H1 (cell line): ENCODE data around the gene ZNF433. TPM values are rescaled to one million over a fixed set of nuclear protein-coding genes. Genes with fewer than 3 reads are reported as not detected.

Experiments used
- CTCF ChIA-PET: fragments of 300-600 bp; sonication (Branson Sonifier 250); formaldehyde crosslinking; loops from one replicate; lab custom pipeline; 2021; ENCODE audit not compliant: partially characterized antibody; lab: Charles Lee
- POLR2A ChIA-PET: fragments of 300-600 bp; sonication (Branson Sonifier 250); formaldehyde crosslinking; loops from one replicate; lab custom pipeline; 2021; ENCODE audit warnings: inconsistent platforms; ENCODE audit not compliant: partially characterized antibody; lab: Charles Lee
- DNase-seq, 2 experiments: peaks; one replicate each; pipeline versions ENCODE4 v3.0.0 to v3.0.0-alpha.2; 2010 to 2022; ENCODE audit warnings: low spot score in 2 of 2, low read depth in 1 of 2, mixed read lengths in 1 of 2
- FAIRE-seq: peaks from 2 replicates; lab custom pipeline; 2011; peaks lifted over from hg19 to GRCh38; lab: Jason Lieb, UNC
- H2AFZ ChIP-seq: 2 replicates; pipeline ENCODE4 v1.8.1; 2012; ENCODE audit warnings: low read length, inconsistent platforms
- H2AK5ac ChIP-seq: 2 replicates; pipeline ENCODE4 v1.6.1; 2013; ENCODE audit warnings: low read depth, low read length
- H2BK120ac ChIP-seq: replicated peaks from 2 replicates; pipeline ENCODE3; 2013; ENCODE audit warnings: low read depth, low read length, inconsistent platforms
- H2BK12ac ChIP-seq: 2 replicates; pipeline ENCODE4 v1.6.1; 2013; ENCODE audit warnings: low read depth, low read length
- H2BK15ac ChIP-seq: 2 replicates; pipeline ENCODE4 v1.6.1; 2013; ENCODE audit warnings: low read length
- H2BK20ac ChIP-seq: 2 replicates; pipeline ENCODE4 v1.6.1; 2013; ENCODE audit warnings: low read length
- H2BK5ac ChIP-seq: 2 replicates; pipeline ENCODE4 v1.6.1; 2013; ENCODE audit warnings: low read depth, low read length
- H3K14ac ChIP-seq: 2 replicates; pipeline ENCODE4 v1.6.1; 2013; ENCODE audit warnings: inconsistent platforms; ENCODE audit not compliant: insufficient read length
- H3K18ac ChIP-seq: 2 replicates; pipeline ENCODE4 v1.6.1; 2013; ENCODE audit warnings: low read length; ENCODE audit errors: extremely low read depth
- H3K23ac ChIP-seq: 2 replicates; pipeline ENCODE4 v1.6.1; 2013; ENCODE audit warnings: inconsistent platforms; ENCODE audit not compliant: insufficient read length
- H3K23me2 ChIP-seq: 2 replicates; pipeline ENCODE4 v1.6.1; 2013; ENCODE audit warnings: low read depth, low read length
- H3K27ac ChIP-seq: 2 replicates; pipeline ENCODE4 v1.6.1; 2011; ENCODE audit warnings: low read depth, low read length, inconsistent platforms
- H3K27me3 ChIP-seq, 4 experiments: replicated peaks in 1 of 4; 1 replicate in 1 of 4; 2 replicates in 3 of 4; pipeline versions ENCODE4 v1.6.1 to v1.8.1; 2011 to 2013; ENCODE audit warnings: low read length in 3 of 4, mild to moderate bottlenecking in 3 of 4, inconsistent platforms in 2 of 4, mixed read lengths in 2 of 4, moderate library complexity in 1 of 4; ENCODE audit not compliant: control insufficient read depth in 3 of 4, insufficient read depth in 3 of 4; ENCODE audit errors: extremely low read depth in 1 of 4
- H3K36me3 ChIP-seq, 4 experiments: 2 replicates each; pipeline versions ENCODE4 v1.6.1 to v1.8.1; 2011 to 2013; ENCODE audit warnings: mild to moderate bottlenecking in 4 of 4, low read length in 3 of 4, moderate library complexity in 2 of 4, control low read depth in 1 of 4, inconsistent platforms in 1 of 4; ENCODE audit not compliant: insufficient read depth in 4 of 4, control insufficient read depth in 2 of 4
- H3K4ac ChIP-seq: replicated peaks from 2 replicates; pipeline ENCODE3; 2013; ENCODE audit warnings: low read length, low read depth, mixed read lengths, inconsistent platforms; ENCODE audit not compliant: insufficient read length
- H3K4me1 ChIP-seq, 4 experiments: replicated peaks in 1 of 4; 1 replicate in 1 of 4; 2 replicates in 3 of 4; pipeline versions ENCODE4 v1.6.1 to v1.8.1; 2011 to 2013; ENCODE audit warnings: low read length in 3 of 4, inconsistent platforms in 2 of 4, mixed read lengths in 1 of 4; ENCODE audit not compliant: insufficient read depth in 4 of 4, control insufficient read depth in 3 of 4
- H3K4me2 ChIP-seq, 2 experiments: 2 replicates each; pipeline versions ENCODE4 v1.6.1 to v1.8.1; 2011 to 2013; ENCODE audit warnings: low read depth in 2 of 2, low read length in 2 of 2, control low read depth in 1 of 2, inconsistent platforms in 1 of 2, mild to moderate bottlenecking in 1 of 2; ENCODE audit not compliant: insufficient read depth in 1 of 2
- H3K4me3 ChIP-seq, 4 experiments: fragments of 200-600, 300-600 bp in 1 of 4; sonication (generic), shearing (Covaris generic), sonication (Bioruptor Twin) in 1 of 4; 2 replicates each; pipeline versions ENCODE4 v1.5.1 to v1.8.1; 2011 to 2016; ENCODE audit warnings: low read length in 4 of 4, low read depth in 3 of 4, control low read depth in 2 of 4, inconsistent platforms in 2 of 4, mild to moderate bottlenecking in 2 of 4, mixed read lengths in 1 of 4, moderate library complexity in 1 of 4; ENCODE audit not compliant: insufficient read depth in 2 of 4; ENCODE audit errors: extremely low read depth in 1 of 4
- H3K56ac ChIP-seq: replicated peaks from 2 replicates; pipeline ENCODE3; 2013; ENCODE audit warnings: low read depth, mild to moderate bottlenecking, mixed read lengths, low read length, inconsistent platforms; ENCODE audit not compliant: insufficient read length
- H3K79me1 ChIP-seq: 2 replicates; pipeline ENCODE4 v1.6.1; 2013; ENCODE audit warnings: low read depth, low read length, control low read depth
- H3K79me2 ChIP-seq, 2 experiments: 2 replicates each; pipeline versions ENCODE4 v1.6.1 to v1.8.1; 2012 to 2013; ENCODE audit warnings: low read length in 2 of 2, mild to moderate bottlenecking in 2 of 2, inconsistent platforms in 1 of 2; ENCODE audit not compliant: insufficient read depth in 2 of 2, control insufficient read depth in 1 of 2
- H3K9ac ChIP-seq, 4 experiments: replicated peaks in 1 of 4; 1 replicate in 1 of 4; 2 replicates in 3 of 4; pipeline versions ENCODE4 v1.6.1 to v1.8.1; 2011 to 2013; ENCODE audit warnings: low read depth in 3 of 4, low read length in 3 of 4, control low read depth in 2 of 4, mild to moderate bottlenecking in 2 of 4, moderate library complexity in 2 of 4, inconsistent platforms in 1 of 4; ENCODE audit errors: extremely low read depth in 1 of 4
- H3K9me3 ChIP-seq, 2 experiments: 2 replicates each; pipeline versions ENCODE4 v1.6.1 to v1.8.1; 2012 to 2013; ENCODE audit warnings: mild to moderate bottlenecking in 2 of 2, moderate library complexity in 2 of 2, control low read depth in 1 of 2, inconsistent platforms in 1 of 2, low read depth in 1 of 2, low read length in 1 of 2, mixed read lengths in 1 of 2; ENCODE audit not compliant: insufficient read depth in 2 of 2
- H4K20me1 ChIP-seq, 2 experiments: replicated peaks in 1 of 2; 2 replicates each; pipeline versions ENCODE3 to v1.8.1; 2011 to 2013; ENCODE audit warnings: inconsistent platforms in 2 of 2, low read length in 2 of 2, mild to moderate bottlenecking in 1 of 2; ENCODE audit not compliant: insufficient read depth in 2 of 2, control insufficient read depth in 1 of 2
- H4K5ac ChIP-seq: 2 replicates; pipeline ENCODE4 v1.6.1; 2013; ENCODE audit warnings: low read length, low read depth, mixed read lengths, inconsistent platforms; ENCODE audit not compliant: insufficient read length
- H4K8ac ChIP-seq: 2 replicates; pipeline ENCODE4 v1.8.0; 2013; ENCODE audit warnings: mild to moderate bottlenecking, moderate library complexity, low read length, inconsistent platforms; ENCODE audit not compliant: insufficient read depth; ENCODE audit errors: extremely low read depth
- H4K91ac ChIP-seq: replicated peaks from 2 replicates; pipeline ENCODE3; 2013; ENCODE audit warnings: low read length, mixed read lengths, inconsistent platforms; ENCODE audit not compliant: insufficient read length
- BACH1 ChIP-seq: IDR thresholded peaks from 2 replicates; pipeline ENCODE4 v1.6.1; 2012; ENCODE audit warnings: low read length, improper control_type of control experiment
- CEBPB ChIP-seq: IDR thresholded peaks from 2 replicates; pipeline ENCODE4 v1.6.1; 2012; ENCODE audit warnings: low read depth, low read length
- CHD1 ChIP-seq: IDR thresholded peaks from 2 replicates; pipeline ENCODE4 v1.6.1; 2012; ENCODE audit warnings: low read depth, low read length, improper control_type of control experiment
- EGR1 ChIP-seq: IDR thresholded peaks from 2 replicates; pipeline ENCODE4 v1.6.1; 2011; ENCODE audit warnings: low read depth, low read length, borderline replicate concordance
- EZH2 ChIP-seq: fragments of 200-600 bp; sonication (generic); IDR thresholded peaks from 2 replicates; pipeline ENCODE4 v1.7.1; 2012; ENCODE audit warnings: low read depth, mild to moderate bottlenecking, moderate library complexity, low read length, inconsistent platforms; ENCODE audit not compliant: severe bottlenecking
- NANOG ChIP-seq: IDR thresholded peaks from 2 replicates; pipeline ENCODE4 v1.6.1; 2011; ENCODE audit warnings: low read length, low read depth, mild to moderate bottlenecking, inconsistent platforms; ENCODE audit not compliant: insufficient read depth, poor library complexity, severe bottlenecking
- POLR2AphosphoS5 ChIP-seq: IDR thresholded peaks from 2 replicates; pipeline ENCODE4 v1.6.1; 2011; ENCODE audit warnings: low read depth, low read length
- RBBP5 ChIP-seq: IDR thresholded peaks from 2 replicates; pipeline ENCODE4 v1.7.1; 2012; ENCODE audit warnings: low read depth, mild to moderate bottlenecking, inconsistent platforms, low read length, moderate library complexity, borderline replicate concordance
- RFX5 ChIP-seq: IDR thresholded peaks from 2 replicates; pipeline ENCODE4 v1.6.1; 2011; ENCODE audit warnings: low read depth, low read length, improper control_type of control experiment, borderline replicate concordance
- SAP30 ChIP-seq: fragments of 300-600 bp; sonication (generic); IDR thresholded peaks from 2 replicates; pipeline ENCODE4 v1.7.1; 2012; ENCODE audit warnings: low read length, moderate library complexity, mild to moderate bottlenecking, inconsistent platforms; ENCODE audit not compliant: insufficient read depth, insufficient replicate concordance
- SRF ChIP-seq: IDR thresholded peaks from 2 replicates; pipeline ENCODE4 v1.6.1; 2011; ENCODE audit warnings: mild to moderate bottlenecking, low read depth, low read length, moderate library complexity
- TAF1 ChIP-seq: IDR thresholded peaks from 2 replicates; pipeline ENCODE4 v1.6.1; 2011; ENCODE audit warnings: mild to moderate bottlenecking, low read depth, low read length
- TAF7 ChIP-seq: optimal IDR thresholded peaks from 2 replicates; pipeline ENCODE3; 2011; ENCODE audit warnings: low read depth, mild to moderate bottlenecking, inconsistent platforms, low read length, moderate library complexity, borderline replicate concordance
- WGBS, 2 experiments: shearing (Covaris generic) in 1 of 2; methylation state at CpG; one replicate each; pipeline versions ENCODE4 v1.1.6 to v1.1.7; 2013 to 2015; ENCODE audit warnings: low lambda C conversion rate in 2 of 2, mixed read lengths in 2 of 2, inconsistent platforms in 1 of 2, low coverage in 1 of 2, missing lambda C conversion rate in 1 of 2; ENCODE audit not compliant: insufficient replicate concordance in 2 of 2, insufficient coverage in 1 of 2, insufficient read length in 1 of 2; ENCODE audit errors: extremely low coverage in 1 of 2, missing lambda C conversion rate in 1 of 2; 5-methylcytosine and 5-hydroxymethylcytosine counted together
- polyA plus RNA-seq, 7 experiments: library from polyadenylated mRNA; depleted of rRNA in 3 of 7; stranded (reverse) in 5 of 7; unstranded in 2 of 7; fragments of >200 nt in 5 of 7; fragments of 200-250 nt in 2 of 7; gene quantifications; 1 replicate in 5 of 7; 2 replicates in 1 of 7; 4 replicates in 1 of 7; pipeline versions ENCODE4 v1.2.1 to v1.2.3, GENCODE V29; 2011 to 2013; ENCODE audit warnings: missing spikeins in 2 of 7, mixed read lengths in 2 of 7
- total RNA-seq: library from RNA; stranded (reverse); fragmentation: NEBNext Ultra II Directional; extraction: Animal tissue kit (Norgen Biotek cat#: 25700); gene quantifications from 2 replicates; pipeline ENCODE4 v1.2.1, GENCODE V29; 2021
- TF ChIP-seq, protein P1 (sequence below): IDR thresholded peaks from 2 replicates; pipeline ENCODE4 v1.6.1; 2011; ENCODE audit warnings: low read depth, mild to moderate bottlenecking, low read length; ENCODE audit not compliant: insufficient read depth

Gene ZNF433
- total and polyA plus RNA-seq, 2 of the 8 experiments (the other 6 are each of a cell fraction or from before 2014, with no cell fraction given): 0.68 to 1.8 TPM

DNA sequence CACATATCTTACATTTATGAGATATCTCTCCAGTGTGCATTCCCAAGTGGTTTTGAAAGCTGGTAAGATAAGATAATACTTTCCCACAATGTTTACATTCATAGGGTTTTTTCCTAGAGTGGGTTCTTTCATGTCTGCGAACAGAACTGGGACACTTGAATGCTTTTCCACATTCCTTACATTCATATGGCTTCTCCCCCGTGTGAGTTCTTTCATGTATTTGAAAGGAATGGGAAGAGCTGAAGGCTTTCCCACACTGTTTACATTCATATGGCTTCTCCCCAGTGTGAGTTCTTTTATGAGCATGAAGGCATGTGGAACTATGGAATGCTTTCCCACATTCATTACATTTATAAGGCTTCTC is 19.7 kb downstream of the ZNF433 start:
- no peak overlapping the region for H3K56ac ChIP-seq
- no peak overlapping the region for H3K9ac ChIP-seq
- no peak for DNase-seq
- no peak overlapping the region for H2BK15ac ChIP-seq
- no peaks in the 10 kb centered on the region for H3K79me2 ChIP-seq
- H3K23ac ChIP-seq: no peak overlapping the region
- H2BK120ac ChIP-seq: no peak overlapping the region
- H2BK20ac ChIP-seq: no peak overlapping the region
- no peaks in the 10 kb centered on the region; the same call in 1 of the 2 replicates for H3K79me1 ChIP-seq
- H4K91ac ChIP-seq: no peak overlapping the region
- no peak overlapping the region for H3K27ac ChIP-seq
- no peak overlapping the region for H2BK5ac ChIP-seq
- no peaks in the 10 kb centered on the region for H4K20me1 ChIP-seq
- H2AFZ ChIP-seq: no peak overlapping the region
- no peak overlapping the region for H2BK12ac ChIP-seq
- POLR2A ChIA-PET: interaction anchor here (1.0 kb wide), 1 partner anchor 35 kb away, joined by 3 read pairs; no protein-coding TSS in a partner anchor
- no peak overlapping the region for H3K18ac ChIP-seq
- no peak for FAIRE-seq
- no peaks in the 10 kb centered on the region for H3K4me1 ChIP-seq
- H2AK5ac ChIP-seq: no peak overlapping the region
- no peak overlapping the region for H3K4ac ChIP-seq
- CTCF ChIA-PET: interaction anchor here (1.1 kb wide), 1 partner anchor 27 kb away, joined by 4 read pairs; no protein-coding TSS in a partner anchor
- no peaks in the 10 kb centered on the region for H3K23me2 ChIP-seq
- no peak overlapping the region for H3K4me3 ChIP-seq
- peaks cover 72 to 78% of the 10 kb centered on the region in 2 experiments for H3K9me3 ChIP-seq
- H3K4me2 ChIP-seq: no peak overlapping the region
- WGBS, 2 experiments: 93% methylated on average over 2 of the region's 2 CpGs; no CpG with 5 or more reads in 1 of the 2 experiments
- H3K14ac ChIP-seq: no peak overlapping the region
- no peak overlapping the region for H4K8ac ChIP-seq
- H4K5ac ChIP-seq: no peak overlapping the region
- H3K27me3 ChIP-seq: no peaks in the 10 kb centered on the region
- H3K36me3 ChIP-seq: peaks cover 6 to 70% (median 39%) of the 10 kb centered on the region in 4 experiments
- TF ChIP-seq SRF (no peak), TAF7 (no peak), NANOG (no peak), SAP30 (no peak), RBBP5 (no peak), POLR2AphosphoS5 (no peak), TAF1 (no peak), CEBPB (no peak), BACH1 (no peak), CHD1 (no peak), EGR1 (no peak), RFX5 (no peak), EZH2 (no peak)
- TF ChIP-seq, protein P1, sequence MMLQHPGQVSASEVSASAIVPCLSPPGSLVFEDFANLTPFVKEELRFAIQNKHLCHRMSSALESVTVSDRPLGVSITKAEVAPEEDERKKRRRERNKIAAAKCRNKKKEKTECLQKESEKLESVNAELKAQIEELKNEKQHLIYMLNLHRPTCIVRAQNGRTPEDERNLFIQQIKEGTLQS: no peak
